Loucy (cell line): ENCODE data around the gene SLC38A9.

Experiments
- H2AFZ ChIP-seq: fragments of 200-600 bp; sonication (generic); 2 replicates; pipeline ENCODE4 v1.6.0; 2016; ENCODE audit warnings: antibody characterized with exemption, mild to moderate bottlenecking, low read length, moderate library complexity
- H3F3A ChIP-seq: fragments of 200-600 bp; 2 replicates; pipeline ENCODE4 v1.6.0; 2016; ENCODE audit warnings: antibody characterized with exemption, low read depth, mild to moderate bottlenecking
- H3K27me3 ChIP-seq: fragments of 200-600 bp; sonication (generic); 2 replicates; pipeline ENCODE4 v1.6.1; 2014; ENCODE audit warnings: low read length, mild to moderate bottlenecking; ENCODE audit not compliant: insufficient read depth, poor library complexity, severe bottlenecking
- H3K36me3 ChIP-seq: fragments of 200-600 bp; sonication (generic); 2 replicates; pipeline ENCODE4 v1.6.1; 2016; ENCODE audit warnings: low read length; ENCODE audit not compliant: insufficient read depth
- H3K4me1 ChIP-seq: fragments of 200-600 bp; sonication (generic); 2 replicates; pipeline ENCODE4 v1.5.1; 2014; ENCODE audit warnings: low read length, mild to moderate bottlenecking; ENCODE audit not compliant: insufficient read depth, poor library complexity, severe bottlenecking
- H3K4me2 ChIP-seq: fragments of 200-600 bp; sonication (generic); 2 replicates; pipeline ENCODE4 v1.6.0; 2014; ENCODE audit warnings: antibody characterized with exemption, low read length, low read depth, mild to moderate bottlenecking; ENCODE audit not compliant: poor library complexity, severe bottlenecking
- H3K4me3 ChIP-seq: fragments of 200-600 bp; sonication (generic); 2 replicates; pipeline ENCODE4 v1.5.1; 2014; ENCODE audit warnings: low read length, mild to moderate bottlenecking, mixed read lengths; ENCODE audit not compliant: poor library complexity, severe bottlenecking
- H3K79me2 ChIP-seq: fragments of 200-600 bp; sonication (generic); 2 replicates; pipeline ENCODE4 v1.6.1; 2014; ENCODE audit warnings: low read length; ENCODE audit not compliant: insufficient read depth
- H3K9ac ChIP-seq: fragments of 200-600 bp; sonication (generic); 2 replicates; pipeline ENCODE4 v1.6.0; 2014; ENCODE audit warnings: mild to moderate bottlenecking, low read depth, low read length, moderate library complexity; ENCODE audit not compliant: poor library complexity, severe bottlenecking
- H3K9me2 ChIP-seq: fragments of 200-600 bp; sonication (generic); replicated peaks from 2 replicates; pipeline ENCODE4 v1.6.1; 2016; ENCODE audit warnings: low read depth, low read length, mixed read lengths
- H3K9me3 ChIP-seq: fragments of 200-600 bp; sonication (generic); 2 replicates; pipeline ENCODE4 v1.6.1; 2014; ENCODE audit warnings: mild to moderate bottlenecking, antibody characterized with exemption, low read length, low read depth; ENCODE audit not compliant: insufficient read depth
- H4K20me1 ChIP-seq: fragments of 200-600 bp; sonication (generic); 2 replicates; pipeline ENCODE4 v1.6.0; 2014; ENCODE audit warnings: antibody characterized with exemption, low read length, mild to moderate bottlenecking; ENCODE audit not compliant: insufficient read depth, poor library complexity, severe bottlenecking
- CTCF ChIP-seq: fragments of 200-600 bp; sonication (generic); conservative IDR thresholded peaks from 2 replicates; pipeline ENCODE4 v1.5.1; 2014; ENCODE audit warnings: mild to moderate bottlenecking, antibody characterized with exemption, low read length
- EZH2phosphoT487 ChIP-seq: fragments of 200-600 bp; IDR thresholded peaks from 2 replicates; pipeline ENCODE4 v1.6.1; 2018; ENCODE audit warnings: antibody characterized with exemption, mild to moderate bottlenecking, moderate library complexity, borderline replicate concordance

SLC38A9 gene

DNA sequence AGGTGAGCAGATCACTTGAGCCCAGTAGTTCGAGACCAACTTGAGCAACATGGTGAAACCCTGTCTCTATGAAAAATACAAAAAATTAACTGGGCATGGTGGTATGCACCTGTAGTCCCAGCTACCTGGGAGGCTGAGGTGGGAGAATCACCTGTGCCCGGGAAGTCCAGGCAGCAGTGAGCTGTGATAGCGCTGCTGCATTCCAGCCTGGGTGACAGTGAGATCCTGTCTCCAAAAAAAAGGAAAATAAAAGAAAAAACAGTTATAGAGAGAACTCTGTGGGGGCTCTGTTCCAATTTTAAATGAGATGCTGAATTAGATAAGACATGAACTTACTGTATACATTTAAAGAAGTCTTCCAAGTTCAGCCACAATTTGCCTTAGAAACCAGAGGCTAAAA lies 44.2 kb downstream of the SLC38A9 start:
- Histone ChIP-seq H3K79me2 (no peaks in the 10 kb centered on the region), H4K20me1 (no peaks in the 10 kb centered on the region), H3K9me3 (no peaks in the 10 kb centered on the region), H3K9me2 (no peaks in the 10 kb centered on the region), H3K36me3 (no peaks in the 10 kb centered on the region; the same call in 1 of the 2 replicates), H3K4me3 (no peak overlapping the region), H3K4me1 (no peaks in the 10 kb centered on the region), H3K27me3 (no peaks in the 10 kb centered on the region), H3F3A (no peaks in the 10 kb centered on the region), H3K4me2 (no peak overlapping the region), H3K9ac (no peak overlapping the region), H2AFZ (no peak overlapping the region)
- TF ChIP-seq EZH2phosphoT487 (no peak), CTCF (no peak)

GRCh38 chr5:55665065-55665464 lies 47.1 kb downstream of the SLC38A9 start:
- TF ChIP-seq CTCF: no peak
- TF ChIP-seq EZH2phosphoT487: no peak
- Histone ChIP-seq H2AFZ (no peak overlapping the region), H3K36me3 (no peaks in the 10 kb centered on the region; the same call in 1 of the 2 replicates), H3K9ac (no peak overlapping the region), H3K79me2 (no peaks in the 10 kb centered on the region), H3K27me3 (no peaks in the 10 kb centered on the region), H3K4me3 (no peak overlapping the region), H4K20me1 (no peaks in the 10 kb centered on the region), H3K4me1 (no peaks in the 10 kb centered on the region), H3K9me2 (no peaks in the 10 kb centered on the region), H3F3A (no peaks in the 10 kb centered on the region), H3K9me3 (no peaks in the 10 kb centered on the region), H3K4me2 (no peak overlapping the region)

- H3K36me3 ChIP-seq: 0 out of 2 replicates have a peak, but pooled peaks cover 3% of the 10 kb centered on the region
- H3K4me3 ChIP-seq: no peak overlapping the region
- no peaks in the 10 kb centered on the region for H3K79me2 ChIP-seq
- H4K20me1 ChIP-seq: no peaks in the 10 kb centered on the region
- no peak overlapping the region for H3K9ac ChIP-seq
- H3K9me2 ChIP-seq: no peaks in the 10 kb centered on the region
- H3K4me2 ChIP-seq: no peak overlapping the region
- no peaks in the 10 kb centered on the region for H3K4me1 ChIP-seq
- H2AFZ ChIP-seq: no peak overlapping the region
- H3K9me3 ChIP-seq: no peaks in the 10 kb centered on the region
- no peaks in the 10 kb centered on the region for H3K27me3 ChIP-seq
- no peaks in the 10 kb centered on the region for H3F3A ChIP-seq
- TF ChIP-seq CTCF (no peak), EZH2phosphoT487 (no peak)
These were observed 54.7 kb downstream of the SLC38A9 start for GRCh38 chr5:55657443-55657842.
